Activated T-helper 1 cell treated with anti-CD3 and anti-CD28 coated beads, Interleukin-12 subunit alpha, Interleukin-12 subunit beta, Interleukin-2, Interleukin-4 antibody, amounts not matched to agents 30 ng/mL and 10 ng/mL and 1 ng/mL, durations not matched to agents 14 hours and 24 hours and 36 hours (primary cell): ENCODE data around the gene ELOVL3. TPM values are rescaled to one million over a fixed set of nuclear protein-coding genes. Genes with fewer than 3 reads are reported as not detected.
"Not testable (repeated sequence)": the region's sequence is repeated elsewhere in the genome, so short reads cannot be mapped to it uniquely, and the experiment has no call there.

Experiments
- DNase-seq: peaks from one replicate; pipeline ENCODE4 v3.0.0; 2021; ENCODE audit warnings: low spot score
- H3K27ac Mint-ChIP-seq: one replicate; pipeline ENCODE4 v1.8.0; 2021; ENCODE audit warnings: mild to moderate bottlenecking, mixed read lengths
- H3K27me3 Mint-ChIP-seq: one replicate; pipeline ENCODE4 v1.8.0; 2022; ENCODE audit warnings: mild to moderate bottlenecking, moderate library complexity, mixed read lengths; ENCODE audit not compliant: insufficient read depth
- H3K36me3 Mint-ChIP-seq: one replicate; pipeline ENCODE4 v1.8.0; 2021; ENCODE audit warnings: low read depth, mixed read lengths
- H3K4me1 Mint-ChIP-seq: one replicate; pipeline ENCODE4 v1.8.0; 2021; ENCODE audit warnings: low read depth, mixed read lengths
- H3K4me3 Mint-ChIP-seq: one replicate; pipeline ENCODE4 v1.8.0; 2021; ENCODE audit warnings: mild to moderate bottlenecking, moderate library complexity, mixed read lengths
- H3K9me3 Mint-ChIP-seq: one replicate; pipeline ENCODE4 v1.8.0; 2021; ENCODE audit warnings: mixed read lengths
- intact Hi-C: fragments of 100-400 bp; cut with micrococcal nuclease; formaldehyde crosslinking; loops from one replicate; pipeline ENCODE4 v1.15.1; 2024
- total RNA-seq: library from RNA; stranded (reverse); gene quantifications from 2 replicates; pipeline ENCODE4 v1.2.3, GENCODE V29; 2022

ELOVL3 gene
- total RNA-seq, 1 donor from 2014 or later = 0.18 TPM

DNA sequence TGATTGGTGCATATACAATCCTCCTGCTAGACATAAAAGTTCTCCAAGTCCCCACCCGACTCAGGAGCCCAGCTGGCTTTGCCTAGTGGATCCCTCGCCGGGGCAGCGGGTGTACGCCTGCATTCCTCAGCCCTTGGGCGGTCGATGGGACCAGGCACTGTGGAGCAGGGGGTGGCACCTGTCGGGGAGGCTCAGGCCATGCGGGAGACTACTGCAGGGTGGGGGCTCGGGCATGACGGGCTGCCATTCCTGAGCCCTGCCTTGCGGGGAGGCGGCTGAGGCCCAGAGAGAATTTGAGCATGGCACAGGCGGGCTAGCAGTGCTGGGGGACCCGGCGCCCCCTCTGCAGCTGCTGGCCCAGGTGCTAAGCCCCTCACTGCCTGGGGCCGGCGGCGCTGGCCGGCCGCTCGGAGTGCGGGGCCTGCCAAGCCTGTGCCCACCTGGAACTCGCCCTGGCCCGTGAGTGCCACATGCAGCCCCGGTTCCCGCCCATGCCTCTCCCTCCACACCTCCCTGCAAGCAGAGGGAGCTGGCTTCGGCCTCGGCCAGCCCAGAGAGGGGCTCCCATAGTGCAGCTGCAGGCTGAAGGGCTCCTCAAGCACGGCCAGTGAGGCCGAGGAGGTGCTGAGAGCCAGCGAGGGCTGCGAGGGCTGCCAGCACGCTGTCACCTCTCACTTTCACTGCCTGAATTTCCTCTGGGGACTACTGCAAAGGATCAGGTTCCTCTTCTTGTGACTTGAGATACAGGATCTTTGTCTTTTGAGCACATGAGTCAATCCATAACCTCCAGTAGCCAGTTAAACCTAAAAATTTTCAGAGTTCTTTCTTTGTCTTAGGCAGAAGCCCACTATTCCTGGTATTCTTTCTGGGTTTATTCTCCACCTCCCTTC lies 25.1 kb upstream of the ELOVL3 start:
- Mint-ChIP-seq H3K4me3 (no peak overlapping the region), H3K9me3 (no peaks in the 10 kb centered on the region), H3K27ac (no peak overlapping the region), H3K36me3 (no peaks in the 10 kb centered on the region), H3K4me1 (peaks cover 16% of the 10 kb centered on the region), H3K27me3 (no peaks in the 10 kb centered on the region)
- intact Hi-C loops = no loop called here
- DNase-seq = no peak

GRCh38 chr10:102202386-102202785 lies 23.7 kb upstream of the ELOVL3 start:
- Mint-ChIP-seq H3K36me3 (no peaks in the 10 kb centered on the region), H3K9me3 (no peaks in the 10 kb centered on the region), H3K27me3 (no peaks in the 10 kb centered on the region), H3K27ac (peak overlapping the region; percentile 20), H3K4me1 (peaks cover 7% of the 10 kb centered on the region), H3K4me3 (no peak overlapping the region)
- intact Hi-C loops = no loop called here
- no peak for DNase-seq

DNA sequence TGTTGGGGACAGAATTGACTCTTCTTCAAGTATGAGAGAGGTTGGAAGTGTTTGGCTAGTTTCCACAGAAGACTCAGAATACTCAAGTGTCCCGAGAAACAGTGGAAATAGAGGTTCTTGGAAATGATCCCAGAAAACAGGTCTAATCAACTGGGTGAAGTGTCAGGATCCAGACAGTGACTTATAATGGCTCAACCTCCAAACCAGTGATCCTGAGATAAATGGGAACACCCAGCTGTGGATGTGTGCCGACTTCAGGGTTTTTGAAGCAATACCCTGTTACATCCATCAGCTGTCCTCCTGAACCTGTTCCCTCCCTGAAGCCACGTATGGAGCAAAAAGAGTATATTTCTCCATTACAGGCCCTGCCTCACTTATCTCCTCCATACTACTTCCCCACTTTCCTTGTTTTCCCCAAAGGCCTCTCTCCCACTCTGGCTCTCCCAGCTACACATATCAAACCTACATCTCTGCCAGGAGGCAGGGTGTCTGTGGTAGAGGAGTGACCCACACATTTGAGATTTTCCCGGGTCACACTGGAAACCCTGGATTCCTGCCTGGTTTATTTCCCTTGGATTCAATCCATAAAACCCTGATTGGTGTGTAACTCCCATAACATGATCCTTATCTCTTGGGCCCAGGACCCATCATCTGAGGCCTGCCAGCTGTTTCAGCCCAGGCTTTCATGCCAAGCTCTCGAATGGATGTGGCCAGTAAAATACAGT lies 17.6 kb upstream of the ELOVL3 start:
- intact Hi-C loops = no loop called here
- no peaks in the 10 kb centered on the region for H3K36me3 Mint-ChIP-seq
- no peak overlapping the region for H3K4me3 Mint-ChIP-seq
- no peaks in the 10 kb centered on the region for H3K4me1 Mint-ChIP-seq
- no peaks in the 10 kb centered on the region for H3K9me3 Mint-ChIP-seq
- no peak overlapping the region for H3K27ac Mint-ChIP-seq
- no peak for DNase-seq
- no peaks in the 10 kb centered on the region for H3K27me3 Mint-ChIP-seq

DNA sequence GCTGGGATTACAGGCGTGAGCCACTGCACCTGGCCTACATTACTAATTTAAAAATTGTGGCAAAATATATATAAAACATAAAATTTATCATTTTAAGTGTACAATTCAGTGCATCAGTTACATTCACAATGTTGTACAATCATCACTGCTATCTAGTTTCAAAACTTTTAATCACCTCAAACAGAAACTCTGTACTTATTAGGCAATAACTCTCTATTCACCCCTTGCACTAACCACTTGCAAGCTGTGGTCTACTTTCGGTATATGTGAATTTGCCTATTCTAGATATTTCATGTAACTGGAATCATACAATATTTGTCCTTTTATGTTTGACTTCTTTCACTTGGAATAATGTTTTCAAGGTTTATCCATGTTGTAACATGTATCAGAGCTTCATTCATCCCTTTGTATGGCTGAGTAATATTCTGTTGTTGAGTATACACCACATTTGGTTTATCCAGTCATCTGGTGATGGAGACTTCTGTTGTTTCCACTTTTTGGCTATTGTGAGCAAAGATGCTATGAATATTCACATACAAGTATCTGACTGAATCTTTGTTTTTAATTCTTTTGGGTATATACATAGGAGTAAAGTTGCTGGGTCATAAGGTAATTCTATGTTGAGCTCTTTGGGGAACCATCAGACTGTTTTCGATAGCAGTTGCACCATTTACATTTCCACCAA lies 14.3 kb upstream of the ELOVL3 start:
- DNase-seq = no peak
- no peaks in the 10 kb centered on the region for H3K9me3 Mint-ChIP-seq
- H3K4me3 Mint-ChIP-seq = no peak overlapping the region
- H3K36me3 Mint-ChIP-seq = no peaks in the 10 kb centered on the region
- H3K4me1 Mint-ChIP-seq = no peaks in the 10 kb centered on the region
- H3K27ac Mint-ChIP-seq = no peak overlapping the region
- intact Hi-C loops = no loop called here
- H3K27me3 Mint-ChIP-seq = peaks cover 1% of the 10 kb centered on the region

DNA sequence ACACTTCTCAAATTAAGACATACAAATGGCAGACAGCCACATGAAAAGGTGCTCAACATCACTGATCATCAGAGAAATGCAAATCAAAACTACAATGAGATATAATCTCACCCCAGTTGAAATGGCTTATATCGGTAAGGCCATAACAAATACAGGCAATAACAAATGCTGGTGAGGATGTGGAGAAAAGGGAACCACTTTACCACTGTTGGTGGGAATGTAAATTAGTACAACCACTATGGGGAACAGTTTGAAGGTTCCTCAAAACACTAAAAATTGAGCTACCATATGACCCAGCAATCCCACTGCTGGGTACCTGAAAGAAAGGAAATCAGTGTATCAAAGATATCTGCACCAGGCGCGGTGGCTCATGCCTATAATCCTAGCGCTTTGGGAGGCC lies 12.5 kb upstream of the ELOVL3 start:
- H3K27ac Mint-ChIP-seq, H3K36me3 Mint-ChIP-seq, H3K4me1 Mint-ChIP-seq, H3K4me3 Mint-ChIP-seq, DNase-seq, H3K27me3 Mint-ChIP-seq, H3K9me3 Mint-ChIP-seq, intact Hi-C loops: not testable (repeated sequence)

DNA sequence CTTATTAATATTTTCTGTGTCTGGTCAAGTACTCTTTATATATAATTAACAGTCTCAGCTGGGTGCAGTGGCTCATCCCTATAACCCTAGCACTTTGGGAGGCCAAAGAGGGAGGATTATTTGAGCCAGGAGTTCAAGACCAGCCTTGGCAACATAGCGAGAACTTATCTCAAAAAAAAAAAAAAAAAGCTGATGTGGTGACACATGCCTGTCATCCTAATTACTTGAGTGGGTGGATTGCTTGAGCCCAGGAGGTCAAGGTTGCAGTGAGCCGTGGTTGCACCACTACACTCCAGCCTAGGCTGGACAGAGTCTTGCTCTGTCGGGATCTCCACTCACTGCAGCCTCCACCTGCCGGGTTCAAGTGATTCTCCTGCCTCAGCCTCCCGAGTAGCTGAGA lies 6.7 kb upstream of the ELOVL3 start:
- intact Hi-C loops = no loop called here
- no peaks in the 10 kb centered on the region for H3K36me3 Mint-ChIP-seq
- no peaks in the 10 kb centered on the region for H3K4me1 Mint-ChIP-seq

GRCh38 chr10:102220612-102221011 lies 5.5 kb upstream of the ELOVL3 start:
- H3K36me3 Mint-ChIP-seq = no peaks in the 10 kb centered on the region
- DNase-seq = no peak
- intact Hi-C loops = no loop called here
- no peak overlapping the region for H3K4me3 Mint-ChIP-seq
- H3K27me3 Mint-ChIP-seq = peaks cover 28% of the 10 kb centered on the region
- H3K27ac Mint-ChIP-seq = no peak overlapping the region
- H3K9me3 Mint-ChIP-seq = no peaks in the 10 kb centered on the region
- H3K4me1 Mint-ChIP-seq = peaks cover 2% of the 10 kb centered on the region

More for the DNA sequence above, 6.7 kb upstream of the ELOVL3 start:
- H3K4me3 Mint-ChIP-seq = no peak overlapping the region
- no peak overlapping the region for H3K27ac Mint-ChIP-seq
- H3K9me3 Mint-ChIP-seq = no peaks in the 10 kb centered on the region
- H3K27me3 Mint-ChIP-seq = peaks cover 29% of the 10 kb centered on the region
- no peak for DNase-seq

DNA sequence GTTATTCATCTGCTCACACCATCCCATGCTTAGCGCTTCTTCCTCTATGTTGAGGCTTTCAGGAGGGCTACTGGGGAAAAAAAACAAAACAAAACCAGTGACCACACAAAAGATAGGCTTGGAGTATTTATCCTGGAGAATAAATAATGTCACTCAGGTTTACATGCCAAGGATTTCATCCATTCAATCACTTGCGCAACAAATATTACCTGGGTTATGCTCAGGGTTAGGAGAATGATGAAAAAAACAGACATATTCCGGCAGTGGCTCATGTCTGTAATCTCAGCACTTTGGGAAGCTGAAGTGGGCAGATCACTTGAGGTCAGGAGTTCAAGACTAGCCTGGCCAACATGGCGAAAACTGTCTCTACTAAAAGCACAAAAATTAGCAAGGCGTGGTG lies 3.3 kb upstream of the ELOVL3 start:
- Mint-ChIP-seq H3K36me3 (no peaks in the 10 kb centered on the region), H3K9me3 (no peaks in the 10 kb centered on the region), H3K4me3 (no peak overlapping the region), H3K27ac (no peak overlapping the region), H3K27me3 (peaks cover 39% of the 10 kb centered on the region), H3K4me1 (peaks cover 11% of the 10 kb centered on the region)
- DNase-seq = no peak
- intact Hi-C loops = no loop called here

- Mint-ChIP-seq H3K27me3 (peaks cover 55% of the 10 kb centered on the region), H3K9me3 (no peaks in the 10 kb centered on the region), H3K4me3 (peak overlapping the region; percentile 63), H3K36me3 (no peaks in the 10 kb centered on the region), H3K4me1 (peaks cover 21% of the 10 kb centered on the region), H3K27ac (no peak overlapping the region)
- DNase-seq = no peak
- intact Hi-C loops = loop anchor here (1.0 kb wide), 3 partner anchors 15 to 173 kb away; partner anchors contain the start of gene PITX3
Observed at GRCh38 chr10:102226542-102226870, 407 bp downstream of the ELOVL3 start.

DNA sequence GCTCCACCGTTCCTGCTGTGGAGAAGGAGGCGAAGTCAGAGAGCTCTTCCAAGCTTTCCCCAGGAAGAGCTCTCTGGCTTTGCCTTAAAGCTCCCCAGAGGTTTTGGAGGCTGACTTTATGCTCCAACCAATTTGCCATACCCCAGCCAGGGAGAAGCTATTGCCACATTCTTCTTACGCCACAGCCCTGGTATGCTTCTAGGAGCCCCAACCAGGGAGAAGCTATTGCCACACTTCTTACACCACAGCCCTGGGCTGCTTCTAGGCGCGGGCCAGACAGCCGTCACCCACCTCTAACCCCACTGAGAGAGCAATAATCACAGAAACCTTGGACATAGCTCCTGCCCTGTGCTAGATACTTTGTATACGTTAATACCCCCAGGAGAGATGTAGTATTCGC lies 951 bp downstream of the ELOVL3 start:
- no peak for DNase-seq
- no peaks in the 10 kb centered on the region for H3K9me3 Mint-ChIP-seq
- no peak overlapping the region for H3K4me3 Mint-ChIP-seq
- H3K36me3 Mint-ChIP-seq = no peaks in the 10 kb centered on the region
- peaks cover 21% of the 10 kb centered on the region for H3K4me1 Mint-ChIP-seq
- no peak overlapping the region for H3K27ac Mint-ChIP-seq
- intact Hi-C loops = no loop called here
- peaks cover 58% of the 10 kb centered on the region for H3K27me3 Mint-ChIP-seq

- intact Hi-C loops = loop anchor here (1.0 kb wide), 5 partner anchors 61 to 354 kb away; partner anchors contain the start of gene ACTR1A
- no peaks in the 10 kb centered on the region for H3K36me3 Mint-ChIP-seq
- no peaks in the 10 kb centered on the region for H3K9me3 Mint-ChIP-seq
- H3K27me3 Mint-ChIP-seq = peaks cover 57% of the 10 kb centered on the region
- DNase-seq = peak; percentile 81
- peak overlapping the region; percentile 79 for H3K4me3 Mint-ChIP-seq
- H3K4me1 Mint-ChIP-seq = peaks cover 21% of the 10 kb centered on the region
- H3K27ac Mint-ChIP-seq = no peak overlapping the region
Observed at GRCh38 chr10:102229810-102230263, 3.7 kb downstream of the ELOVL3 start.

- Mint-ChIP-seq H3K4me3 (peak overlapping the region; percentile 79), H3K4me1 (peaks cover 21% of the 10 kb centered on the region), H3K36me3 (no peaks in the 10 kb centered on the region), H3K27me3 (peaks cover 57% of the 10 kb centered on the region), H3K9me3 (no peaks in the 10 kb centered on the region), H3K27ac (no peak overlapping the region)
- intact Hi-C loops = loop anchor here (1.0 kb wide), 1 partner anchor 117 kb away; no protein-coding TSS in a partner anchor
- DNase-seq = no peak
Observed at GRCh38 chr10:102230264-102230860, 4.3 kb downstream of the ELOVL3 start.
